Keratinocyte (primary cell): ENCODE results near the gene CNR2.

ENCODE experiments used
- EZH2 ChIP-seq: IDR thresholded peaks from one replicate; pipeline ENCODE4 v1.6.1; 2012; ENCODE audit warnings: inconsistent platforms, mild to moderate bottlenecking, low read length, moderate library complexity
- TF ChIP-seq, protein P1 (sequence below), 3 experiments: IDR thresholded peaks in 1 of 3; conservative IDR thresholded peaks in 1 of 3; optimal IDR thresholded peaks in 1 of 3; 2 replicates in 2 of 3; 3 replicates in 1 of 3; pipeline versions ENCODE3 to v1.5.1; 2011; ENCODE audit warnings: low read length in 3 of 3, mild to moderate bottlenecking in 3 of 3, moderate library complexity in 2 of 3, control low read depth in 1 of 3, inconsistent platforms in 1 of 3; ENCODE audit not compliant: insufficient read depth in 2 of 3; ENCODE audit errors: extremely low read depth in 1 of 3

GRCh38 chr1:23879809-23880208, 33.4 kb downstream of the CNR2 start:
- TF ChIP-seq, protein P1, sequence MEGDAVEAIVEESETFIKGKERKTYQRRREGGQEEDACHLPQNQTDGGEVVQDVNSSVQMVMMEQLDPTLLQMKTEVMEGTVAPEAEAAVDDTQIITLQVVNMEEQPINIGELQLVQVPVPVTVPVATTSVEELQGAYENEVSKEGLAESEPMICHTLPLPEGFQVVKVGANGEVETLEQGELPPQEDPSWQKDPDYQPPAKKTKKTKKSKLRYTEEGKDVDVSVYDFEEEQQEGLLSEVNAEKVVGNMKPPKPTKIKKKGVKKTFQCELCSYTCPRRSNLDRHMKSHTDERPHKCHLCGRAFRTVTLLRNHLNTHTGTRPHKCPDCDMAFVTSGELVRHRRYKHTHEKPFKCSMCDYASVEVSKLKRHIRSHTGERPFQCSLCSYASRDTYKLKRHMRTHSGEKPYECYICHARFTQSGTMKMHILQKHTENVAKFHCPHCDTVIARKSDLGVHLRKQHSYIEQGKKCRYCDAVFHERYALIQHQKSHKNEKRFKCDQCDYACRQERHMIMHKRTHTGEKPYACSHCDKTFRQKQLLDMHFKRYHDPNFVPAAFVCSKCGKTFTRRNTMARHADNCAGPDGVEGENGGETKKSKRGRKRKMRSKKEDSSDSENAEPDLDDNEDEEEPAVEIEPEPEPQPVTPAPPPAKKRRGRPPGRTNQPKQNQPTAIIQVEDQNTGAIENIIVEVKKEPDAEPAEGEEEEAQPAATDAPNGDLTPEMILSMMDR (optimal IDR thresholded peaks at IDR 0.05 in 1 of 3, IDR thresholded peaks at IDR 0.05 in 1 of 3, conservative IDR thresholded peaks at IDR 0.05 in 1 of 3; ENCODE audit: extremely low read depth in 1 of 3, insufficient read depth in 2 of 3, low read length in 3 of 3): no peak
- TF ChIP-seq EZH2: no peak
